GM04503 (cell line): ENCODE results near the gene OR2D2.
"Not testable (repeated sequence)": the region's sequence is repeated elsewhere in the genome, so short reads cannot be mapped to it uniquely, and the experiment has no call there.

ENCODE experiments used
- DNase-seq: peaks from one replicate; pipeline ENCODE4 v3.0.0-alpha.2; 2012; ENCODE audit warnings: low read depth

The OR2D2 gene

GRCh38 chr11:6876914-6877313 is 15.4 kb downstream of the OR2D2 start:
- DNase-seq, result no peak

GRCh38 chr11:6876325-6876724 is 16.0 kb downstream of the OR2D2 start, which contains the start of gene OR10A4:
Gene OR10A4, plus strand, starts transcription at chr11:6876625. Its CDS starts 23 bp downstream, at chr11:6876648.
- no peak for DNase-seq

DNA sequence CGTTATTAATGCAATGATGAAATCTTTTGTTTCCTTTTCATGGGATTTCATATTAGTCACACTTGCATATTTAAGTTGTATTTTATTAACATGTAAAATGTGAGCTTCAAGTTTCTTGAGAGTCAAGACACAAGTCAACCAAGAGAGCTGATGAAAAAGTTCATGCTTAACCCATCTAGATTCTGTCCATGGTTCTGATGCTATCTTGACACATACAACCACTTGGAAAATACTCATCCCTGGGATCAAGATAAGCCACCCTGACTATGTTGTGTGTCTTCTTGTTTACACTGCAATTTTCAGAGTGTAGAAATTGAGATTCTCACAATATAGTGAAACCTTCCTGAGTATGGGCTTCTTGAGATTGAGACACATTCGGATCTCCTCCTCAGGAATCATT is 16.5 kb downstream of the OR2D2 start:
- no peak for DNase-seq

DNA sequence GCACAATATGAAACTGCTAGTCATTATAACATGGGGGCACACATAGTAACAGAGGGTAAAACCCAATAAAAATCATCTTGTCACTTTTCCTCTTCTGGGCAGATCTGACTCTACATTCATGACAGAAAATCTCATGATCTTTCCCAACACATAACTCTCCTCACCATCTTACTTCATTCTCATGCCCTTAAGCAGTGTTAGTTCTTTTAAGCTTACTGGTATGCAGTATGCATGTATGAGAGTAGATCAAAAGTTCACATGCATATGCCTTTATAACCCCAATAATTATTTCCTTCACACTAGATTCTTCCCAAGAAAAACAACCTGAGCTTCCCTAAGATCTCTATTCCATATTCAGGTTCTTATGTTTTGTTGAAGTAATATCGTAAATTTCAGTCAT is 21.0 kb downstream of the OR2D2 start:
- DNase-seq, result no peak

DNA sequence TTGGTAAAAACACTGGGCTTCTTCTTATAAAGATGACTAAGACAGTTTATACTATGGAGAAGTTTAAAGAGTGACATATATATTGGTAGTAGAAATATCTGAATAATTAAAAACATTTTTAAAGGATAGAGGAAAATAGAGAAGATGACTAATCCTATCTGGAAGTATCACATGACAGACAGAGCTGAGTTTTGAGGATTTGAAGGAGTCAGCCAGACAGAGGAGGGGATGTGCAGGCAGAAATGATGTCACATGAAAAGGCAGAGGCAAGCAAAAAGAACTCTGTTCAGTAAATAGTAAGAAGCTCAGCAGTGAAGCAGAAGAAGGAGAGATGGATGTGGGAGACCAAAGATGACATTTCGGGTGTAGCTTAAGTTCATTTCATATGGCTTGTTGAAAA is 27.9 kb downstream of the OR2D2 start:
- no peak for DNase-seq

- no peak for DNase-seq
Observed at GRCh38 chr11:6862961-6863360, 29.3 kb downstream of the OR2D2 start, which contains the start of gene OR10A2. Gene OR10A2, plus strand, starts transcription at chr11:6863057. Its CDS starts 6,698 bp downstream, at chr11:6869755.

- no peak for DNase-seq
Observed at GRCh38 chr11:6856871-6857270, 35.4 kb downstream of the OR2D2 start.

- DNase-seq, result no peak
Observed at GRCh38 chr11:6855971-6856541, 36.2 kb downstream of the OR2D2 start.

GRCh38 chr11:6854801-6855200 is 37.5 kb downstream of the OR2D2 start:
- not testable (repeated sequence) for DNase-seq

- DNase-seq, result no peak
Observed at GRCh38 chr11:6850526-6850925, 41.8 kb downstream of the OR2D2 start.

GRCh38 chr11:6845383-6845782 is 46.9 kb downstream of the OR2D2 start, which contains the start of gene OR10A5:
Gene OR10A5, plus strand, starts transcription at chr11:6845683. Its CDS starts 0 bp downstream, at chr11:6845683.
- DNase-seq, result no peak

GRCh38 chr11:6844356-6844755 is 47.9 kb downstream of the OR2D2 start:
- DNase-seq, result no peak

GRCh38 chr11:6843670-6844069 is 48.6 kb downstream of the OR2D2 start:
- DNase-seq, result no peak

GRCh38 chr11:6841694-6842093 is 50.6 kb downstream of the OR2D2 start:
- DNase-seq, result no peak
